ENCODE measurements around the gene KEL.
"Not testable (repeated sequence)": the region's sequence is repeated elsewhere in the genome, so short reads cannot be mapped to it uniquely, and the experiment has no call there.

KEL gene

DNA sequence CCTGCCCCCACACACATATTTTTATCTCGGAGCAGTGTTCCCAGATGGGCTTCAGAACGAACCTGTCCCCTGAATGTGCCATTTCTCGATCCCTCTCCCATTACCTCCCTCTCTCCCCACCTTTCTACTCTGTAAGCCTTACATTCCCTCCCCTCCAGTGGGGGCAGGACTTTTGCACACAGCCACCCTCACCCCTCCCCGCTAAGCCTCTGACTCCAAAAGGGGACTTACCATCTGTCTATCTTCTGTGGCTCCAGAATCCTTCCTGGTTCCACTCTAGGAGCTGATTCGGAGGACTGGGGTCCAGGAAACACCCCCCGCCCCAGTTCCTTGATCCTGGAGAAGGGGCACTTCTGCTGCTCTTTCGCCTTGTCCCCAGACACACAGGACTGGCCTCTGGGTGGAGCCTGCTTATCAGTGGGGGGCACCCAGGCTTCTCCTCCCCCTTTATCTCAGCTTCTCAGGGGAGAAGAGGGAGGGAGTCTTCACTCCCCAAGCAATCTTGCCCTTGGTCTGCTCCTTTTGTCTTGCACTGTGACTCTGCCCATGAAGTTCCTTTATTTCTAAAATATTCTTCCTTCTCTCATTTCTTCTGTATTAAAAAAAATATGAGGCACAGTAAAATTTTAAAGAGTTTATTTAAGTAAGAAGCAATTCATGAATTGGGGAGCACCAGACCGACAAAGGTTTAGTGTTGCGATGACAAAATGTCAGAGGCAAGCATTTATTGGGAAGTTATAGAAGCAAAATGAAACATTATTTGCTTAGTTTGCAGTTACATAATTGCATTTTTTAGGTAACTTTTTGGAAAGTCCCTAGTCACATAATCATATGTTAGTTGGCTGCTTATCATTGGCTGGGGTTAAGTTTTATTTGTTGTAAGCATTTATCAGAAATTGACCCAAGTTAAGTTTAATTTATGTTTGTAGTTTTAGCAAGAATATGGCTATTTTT, at the start of gene KEL:
Gene KEL, minus strand, starts transcription at position 391 of the 954 bp plus-strand sequence. Its CDS starts 157 bp downstream, at position 234.
- DNase-seq: no peak

- DNase-seq: peak; percentile 88
These were observed 46.1 kb upstream of the KEL start for GRCh38 chr7:143008007-143008901.

- no peak for DNase-seq
These were observed 43.6 kb upstream of the KEL start for GRCh38 chr7:143005632-143006260.

DNA sequence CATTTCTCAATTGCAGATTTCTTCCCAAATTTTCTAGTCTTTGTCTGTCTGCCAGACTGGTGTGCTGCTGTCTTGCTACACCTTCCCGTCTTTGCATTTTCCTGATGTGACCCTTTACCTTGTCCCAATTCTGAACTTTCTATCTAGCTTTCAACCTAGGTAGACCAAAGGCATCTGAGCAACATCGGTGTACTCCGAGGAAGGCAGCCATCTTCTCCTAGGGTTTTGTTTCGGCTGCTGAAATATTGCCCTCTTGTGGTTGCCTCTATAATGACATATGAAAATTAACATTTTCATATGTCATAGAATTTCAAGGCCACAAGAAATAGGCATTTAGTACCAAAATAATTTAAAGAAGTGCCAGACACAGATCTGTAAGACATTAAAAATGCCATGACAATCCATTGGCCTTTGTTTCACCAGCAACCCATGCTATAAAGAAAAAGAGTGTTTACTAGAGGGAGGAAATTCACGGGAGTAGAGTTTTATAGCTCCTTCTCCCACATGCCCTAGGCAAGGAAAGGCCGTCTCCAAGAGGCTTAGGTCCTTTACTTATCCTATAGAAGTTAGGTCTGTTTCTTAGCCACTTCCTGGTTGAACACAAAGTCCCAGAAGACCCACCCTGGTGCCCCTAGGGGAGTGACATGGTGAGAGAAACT, 41.4 kb upstream of the KEL start:
- peak; percentile 38 for DNase-seq

GRCh38 chr7:143002898-143003297, 40.7 kb upstream of the KEL start:
- DNase-seq: no peak

- no peak for DNase-seq
These were observed 39.9 kb upstream of the KEL start for GRCh38 chr7:143002106-143002505.

DNA sequence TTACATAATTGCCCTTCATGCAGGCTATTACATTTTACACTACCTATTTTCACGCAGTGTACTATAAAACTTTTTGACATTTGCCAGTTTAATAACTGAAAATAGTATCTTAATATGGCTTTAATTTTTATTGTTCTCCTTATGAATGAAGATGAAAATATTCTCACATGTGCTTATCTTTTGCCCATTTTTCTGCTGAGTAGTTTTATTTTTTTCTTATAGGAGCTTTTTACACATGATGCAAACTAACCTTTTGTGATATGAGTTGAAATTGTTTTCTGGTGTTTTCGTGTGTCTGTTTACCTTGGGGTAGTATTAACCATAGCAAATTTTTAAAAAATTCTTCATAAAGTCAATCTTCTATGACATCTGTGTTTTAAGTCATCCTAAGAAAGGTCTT, 38.5 kb upstream of the KEL start:
- DNase-seq: no peak

GRCh38 chr7:142999793-143000192, 37.6 kb upstream of the KEL start:
- no peak for DNase-seq

GRCh38 chr7:142998966-142999365, 36.8 kb upstream of the KEL start:
- DNase-seq: no peak

DNA sequence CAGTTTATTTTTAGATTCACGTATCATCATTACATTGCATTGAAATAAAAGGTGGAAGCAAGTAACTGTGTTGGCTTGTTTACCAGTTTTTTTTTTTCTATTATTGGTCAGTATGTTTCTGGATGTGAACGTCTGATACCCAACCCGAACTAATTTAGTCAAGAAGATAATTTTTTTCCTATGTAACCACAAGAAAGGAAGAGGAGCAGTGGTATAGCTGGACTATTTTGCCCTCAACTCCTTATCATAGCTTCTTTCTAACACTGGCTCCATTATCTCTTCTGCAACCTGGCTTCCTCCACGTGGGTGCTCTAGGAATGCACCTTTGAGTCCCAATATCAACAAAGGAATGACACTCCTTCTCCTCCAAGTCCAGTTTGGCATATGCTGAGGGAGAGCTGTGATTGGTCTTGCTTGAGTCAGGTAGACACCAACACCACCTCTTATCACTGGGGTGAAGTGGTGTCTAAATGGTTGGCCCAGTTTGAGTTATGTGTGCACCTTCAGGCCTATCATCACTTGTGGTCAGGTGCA, 35.4 kb upstream of the KEL start:
- DNase-seq: no peak

DNA sequence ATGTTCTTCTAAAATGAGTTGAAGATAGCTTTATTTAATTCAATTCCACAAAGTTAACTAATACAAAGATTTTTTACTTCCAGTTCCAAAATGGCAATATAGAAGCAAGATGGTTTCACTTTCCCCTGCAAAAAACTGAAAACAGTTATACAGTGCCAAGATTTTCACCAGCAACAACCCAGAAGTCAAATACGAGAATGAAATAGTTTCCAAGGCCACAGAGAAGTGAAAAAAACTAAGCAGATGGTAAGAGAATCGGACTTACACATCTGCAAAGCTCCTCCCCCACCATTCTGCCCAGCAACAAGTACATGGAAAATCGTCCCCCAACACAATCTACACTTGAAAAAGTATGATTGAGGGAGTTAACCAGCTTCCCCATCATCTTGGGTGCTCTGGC, 30.3 kb upstream of the KEL start:
- no peak for DNase-seq

DNA sequence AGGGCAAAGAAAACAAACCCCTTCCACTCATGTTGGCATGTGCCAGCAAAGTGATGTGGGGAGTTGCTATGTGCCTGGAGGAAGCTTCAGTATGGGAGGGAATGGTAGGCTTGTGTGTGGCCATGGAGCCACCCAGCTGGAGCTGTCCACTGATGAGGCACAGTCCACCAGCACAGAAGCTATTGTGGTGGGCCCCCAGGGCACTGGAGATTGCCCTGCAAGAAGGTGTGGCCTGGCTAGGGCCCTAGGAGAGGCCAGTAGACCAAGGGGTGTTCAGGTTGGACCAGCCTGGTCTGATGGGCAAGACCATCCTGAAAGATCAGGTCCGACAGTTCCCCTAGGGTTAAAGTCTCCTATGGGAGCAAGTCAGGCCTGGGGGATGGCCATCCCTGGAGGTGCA, 22.1 kb upstream of the KEL start:
- no peak for DNase-seq

DNA sequence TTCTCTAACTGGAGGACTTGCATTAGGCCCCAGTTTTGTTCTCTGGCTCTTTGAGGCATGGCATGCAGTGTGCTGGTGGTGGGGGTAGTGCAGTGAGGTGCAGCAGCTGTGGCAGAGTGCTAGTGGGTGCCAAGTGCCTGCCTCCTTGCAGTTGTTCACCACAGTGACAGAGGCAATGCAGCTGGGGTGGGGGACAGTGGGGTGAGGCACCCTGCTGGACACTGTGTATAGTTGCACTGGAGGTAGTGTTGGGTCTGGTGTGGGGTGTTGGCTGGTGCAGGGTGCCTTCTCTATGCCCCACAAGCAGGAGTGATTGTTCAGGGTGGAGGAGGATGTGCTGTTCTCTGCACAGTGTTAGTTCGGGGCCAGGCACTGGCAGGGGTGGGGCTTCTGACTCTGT, 21.7 kb upstream of the KEL start:
- DNase-seq: no peak

DNA sequence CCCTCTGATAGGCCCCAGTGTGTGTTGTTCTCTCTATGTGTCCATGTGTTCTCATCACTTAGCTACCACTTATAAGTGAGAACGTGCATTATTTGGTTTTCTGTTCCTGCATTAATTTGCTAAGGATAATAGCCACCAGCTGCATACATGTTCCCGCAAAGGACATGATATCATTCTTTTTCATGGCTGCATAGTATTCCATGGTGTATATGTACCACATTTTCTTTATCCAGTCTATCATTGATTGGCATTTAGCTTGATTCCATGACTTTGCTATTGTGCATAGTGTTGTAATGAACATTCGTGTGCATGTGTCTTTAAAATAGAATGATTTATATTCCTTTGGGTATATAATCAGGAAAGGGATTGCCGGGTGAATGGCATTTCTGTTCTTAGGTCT, 16.2 kb upstream of the KEL start:
- DNase-seq: not testable (repeated sequence)

- DNase-seq: no peak
These were observed 12.5 kb upstream of the KEL start for GRCh38 chr7:142974626-142975025.

GRCh38 chr7:142969183-142969582, 7.0 kb upstream of the KEL start:
- DNase-seq: no peak

GRCh38 chr7:142968229-142968628, 6.1 kb upstream of the KEL start:
- no peak for DNase-seq

DNA sequence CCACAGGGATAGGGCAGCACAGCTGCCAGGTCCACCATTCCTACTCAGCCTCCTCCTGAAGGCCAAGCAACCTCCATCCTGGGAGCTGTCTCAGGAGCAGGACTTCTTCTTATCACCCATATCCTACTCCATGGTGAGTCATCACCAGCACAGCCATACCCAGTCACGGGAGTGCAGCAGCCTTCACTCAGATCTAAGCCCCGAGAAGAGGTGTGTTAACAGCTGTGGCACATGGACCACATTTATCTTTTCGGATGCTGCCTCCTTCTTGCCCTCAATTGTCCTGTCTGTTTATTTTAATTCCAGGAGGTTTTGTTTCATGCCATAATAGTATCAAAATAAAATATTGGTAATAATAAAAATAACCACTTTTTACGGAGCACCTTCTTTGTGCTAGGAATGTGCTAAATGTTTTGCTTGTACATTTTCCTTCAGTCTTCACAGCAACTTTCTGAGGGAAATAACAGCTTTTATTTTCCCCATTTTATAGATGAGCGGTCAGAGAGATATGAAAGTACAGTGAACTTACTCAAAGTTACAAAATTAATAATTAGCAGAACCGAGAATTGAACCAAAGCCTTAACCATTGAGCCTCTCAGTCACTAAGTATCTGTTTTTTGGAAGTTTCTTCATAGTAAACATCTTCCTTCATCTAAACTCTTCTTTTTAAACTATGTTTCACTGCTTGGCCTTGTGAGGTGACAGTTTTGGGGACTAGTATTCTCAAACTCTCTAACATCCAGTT, 2.5 kb upstream of the KEL start:
- DNase-seq: no peak

DNA sequence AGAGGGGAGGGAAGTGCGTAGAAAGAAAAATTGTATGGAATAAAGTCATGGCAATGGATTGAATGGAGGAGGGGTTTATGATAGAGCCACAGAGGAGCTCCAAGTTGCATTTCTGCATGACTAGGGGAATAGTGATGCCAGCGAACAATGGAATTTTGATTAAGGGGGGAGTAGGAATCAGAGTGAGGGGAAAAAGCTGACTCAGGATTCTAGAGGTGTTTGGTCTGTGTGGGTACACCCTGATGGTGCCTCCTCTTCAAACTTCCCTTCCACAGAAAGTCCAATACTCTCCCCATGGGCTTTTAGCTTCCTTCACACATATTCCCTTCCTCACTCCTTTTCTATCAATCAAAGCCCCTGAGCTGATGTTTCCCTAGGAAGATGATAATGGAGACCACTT, 1.8 kb upstream of the KEL start:
- no peak for DNase-seq

- DNase-seq: no peak
These were observed 828 bp upstream of the KEL start for GRCh38 chr7:142962991-142963390.

- DNase-seq: no peak
These were observed 579 bp downstream of the KEL start for GRCh38 chr7:142961595-142961972.
